ENCODE measurements around the gene COPB1. TPM values are rescaled to one million over a fixed set of nuclear protein-coding genes. Genes with fewer than 3 reads are reported as not detected.

The COPB1 gene
- polyA plus RNA-seq, 1 donor from 2014 or later, result 64.5 TPM

- Mint-ChIP-seq H3K9me3 (no peaks in the 10 kb centered on the region), H3K4me3 (no peak overlapping the region), H3K27me3 (no peaks in the 10 kb centered on the region), H3K27ac (no peak overlapping the region), H3K4me1 (no peaks in the 10 kb centered on the region), H3K36me3 (no peaks in the 10 kb centered on the region)
Observed at GRCh38 chr11:14529321-14529720, 29.7 kb upstream of the COPB1 start.

GRCh38 chr11:14522801-14523200 is 23.2 kb upstream of the COPB1 start:
- Mint-ChIP-seq H3K27me3 (no peaks in the 10 kb centered on the region), H3K4me1 (peaks cover 11 to 22% (median 20%) of the 10 kb centered on the region in 3 donors), H3K36me3 (no peaks in the 10 kb centered on the region), H3K27ac (no peak overlapping the region), H3K4me3 (no peak overlapping the region), H3K9me3 (no peaks in the 10 kb centered on the region)

GRCh38 chr11:14522245-14522644 is 22.6 kb upstream of the COPB1 start:
- Mint-ChIP-seq H3K27ac (no peak overlapping the region), H3K9me3 (no peaks in the 10 kb centered on the region), H3K4me1 (peaks cover 11 to 24% (median 20%) of the 10 kb centered on the region in 3 donors), H3K36me3 (no peaks in the 10 kb centered on the region), H3K4me3 (peak overlapping the region in 1 of 4 donors; percentile 50), H3K27me3 (no peaks in the 10 kb centered on the region)

GRCh38 chr11:14520747-14521151 is 21.1 kb upstream of the COPB1 start:
- H3K4me3 Mint-ChIP-seq, result peak overlapping the region; percentile 90 to 99 (median 97)
- H3K27ac Mint-ChIP-seq, result peak overlapping the region; percentile 87 to 98 (median 96)
- no peaks in the 10 kb centered on the region for H3K27me3 Mint-ChIP-seq

GRCh38 chr11:14519917-14520746 is 20.5 kb upstream of the COPB1 start, which contains the start of gene PSMA1:
TSS of gene PSMA1 (minus strand) at chr11:14520386. CDS start at chr11:14520299, 87 bp downstream.
- no peaks in the 10 kb centered on the region for H3K9me3 Mint-ChIP-seq
- H3K27me3 Mint-ChIP-seq, result no peaks in the 10 kb centered on the region
- no peaks in the 10 kb centered on the region for H3K36me3 Mint-ChIP-seq
- H3K27ac Mint-ChIP-seq, result peak within 1 kb of the TSS; percentile 87 to 98 (median 96)
- H3K4me1 Mint-ChIP-seq, result peaks cover 11 to 26% (median 20%) of the 10 kb centered on the region in 3 donors
- H3K4me3 Mint-ChIP-seq, result peak within 1 kb of the TSS; percentile 90 to 99 (median 97)

More at GRCh38 chr11:14520747-14521151, 21.1 kb upstream of the COPB1 start:
- H3K36me3 Mint-ChIP-seq, result no peaks in the 10 kb centered on the region
- no peaks in the 10 kb centered on the region for H3K9me3 Mint-ChIP-seq
- H3K4me1 Mint-ChIP-seq, result peaks cover 11 to 26% (median 20%) of the 10 kb centered on the region in 3 donors

- Mint-ChIP-seq H3K9me3 (no peaks in the 10 kb centered on the region), H3K4me1 (peaks cover 11 to 26% (median 20%) of the 10 kb centered on the region in 3 donors), H3K27me3 (no peaks in the 10 kb centered on the region), H3K4me3 (peak overlapping the region; percentile 90 to 99 (median 97)), H3K27ac (peak overlapping the region; percentile 87 to 98 (median 96)), H3K36me3 (no peaks in the 10 kb centered on the region)
Observed at GRCh38 chr11:14519597-14519916, 19.9 kb upstream of the COPB1 start.

GRCh38 chr11:14518820-14519219 is 19.2 kb upstream of the COPB1 start:
- peaks cover 11 to 26% (median 20%) of the 10 kb centered on the region in 3 donors for H3K4me1 Mint-ChIP-seq
- H3K36me3 Mint-ChIP-seq, result no peaks in the 10 kb centered on the region
- peak overlapping the region; percentile 86 to 96 (median 87) for H3K27ac Mint-ChIP-seq
- H3K9me3 Mint-ChIP-seq, result no peaks in the 10 kb centered on the region
- H3K27me3 Mint-ChIP-seq, result no peaks in the 10 kb centered on the region
- H3K4me3 Mint-ChIP-seq, result peak overlapping the region; percentile 90 to 99 (median 97)

GRCh38 chr11:14513800-14514199 is 14.2 kb upstream of the COPB1 start:
- H3K9me3 Mint-ChIP-seq, result no peaks in the 10 kb centered on the region
- H3K4me3 Mint-ChIP-seq, result no peak overlapping the region
- H3K27ac Mint-ChIP-seq, result no peak overlapping the region
- H3K27me3 Mint-ChIP-seq, result no peaks in the 10 kb centered on the region
- peaks cover 3% of the 10 kb centered on the region for H3K36me3 Mint-ChIP-seq
- peaks cover 4 to 12% (median 7%) of the 10 kb centered on the region in 3 donors for H3K4me1 Mint-ChIP-seq

- Mint-ChIP-seq H3K4me3 (no peak overlapping the region), H3K27me3 (no peaks in the 10 kb centered on the region), H3K36me3 (peaks cover 5% of the 10 kb centered on the region), H3K4me1 (peaks cover 0 to 7% (median 2%) of the 10 kb centered on the region in 3 donors), H3K27ac (peak overlapping the region in 1 of 3 donors; percentile 18), H3K9me3 (no peaks in the 10 kb centered on the region)
Observed at GRCh38 chr11:14506532-14506931, 6.9 kb upstream of the COPB1 start.

- peaks cover 7 to 17% (median 14%) of the 10 kb centered on the region in 3 donors for H3K4me1 Mint-ChIP-seq
- H3K4me3 Mint-ChIP-seq, result no peak overlapping the region
- H3K27me3 Mint-ChIP-seq, result no peaks in the 10 kb centered on the region
- peak overlapping the region in 1 of 3 donors; percentile 35 for H3K27ac Mint-ChIP-seq
- H3K36me3 Mint-ChIP-seq, result peaks cover 2% of the 10 kb centered on the region
- H3K9me3 Mint-ChIP-seq, result no peaks in the 10 kb centered on the region
Observed at GRCh38 chr11:14503023-14503422, 3.4 kb upstream of the COPB1 start.

GRCh38 chr11:14502039-14502438 is 2.4 kb upstream of the COPB1 start:
- Mint-ChIP-seq H3K4me3 (no peak overlapping the region), H3K36me3 (peaks cover 7% of the 10 kb centered on the region), H3K27ac (peak overlapping the region in 1 of 3 donors; percentile 10), H3K9me3 (peaks cover 0 to 2% (median 0%) of the 10 kb centered on the region in 3 donors), H3K27me3 (no peaks in the 10 kb centered on the region), H3K4me1 (peaks cover 15 to 26% (median 23%) of the 10 kb centered on the region in 3 donors)

- Mint-ChIP-seq H3K27me3 (no peaks in the 10 kb centered on the region), H3K27ac (peak overlapping the region; percentile 93 to 99 (median 95)), H3K36me3 (peaks cover 4% of the 10 kb centered on the region), H3K9me3 (peaks cover 0 to 2% (median 0%) of the 10 kb centered on the region in 3 donors), H3K4me3 (peak overlapping the region; percentile 94 to 100 (median 96)), H3K4me1 (peaks cover 20 to 30% (median 27%) of the 10 kb centered on the region in 3 donors)
Observed at GRCh38 chr11:14500181-14500651, 605 bp upstream of the COPB1 start.

- H3K36me3 Mint-ChIP-seq, result peaks cover 4% of the 10 kb centered on the region
- peaks cover 0 to 2% (median 0%) of the 10 kb centered on the region in 3 donors for H3K9me3 Mint-ChIP-seq
- H3K27ac Mint-ChIP-seq, result peak overlapping the region; percentile 93 to 99 (median 95)
- H3K27me3 Mint-ChIP-seq, result no peaks in the 10 kb centered on the region
- peak overlapping the region; percentile 94 to 100 (median 96) for H3K4me3 Mint-ChIP-seq
- peaks cover 20 to 36% (median 27%) of the 10 kb centered on the region in 3 donors for H3K4me1 Mint-ChIP-seq
Observed at GRCh38 chr11:14499178-14499559, 442 bp downstream of the COPB1 start.

- Mint-ChIP-seq H3K27me3 (no peaks in the 10 kb centered on the region), H3K36me3 (peaks cover 2% of the 10 kb centered on the region), H3K4me3 (no peak overlapping the region), H3K9me3 (no peaks in the 10 kb centered on the region), H3K27ac (no peak overlapping the region), H3K4me1 (peaks cover 3 to 4% (median 3%) of the 10 kb centered on the region in 3 donors)
Observed at GRCh38 chr11:14480716-14481115, 18.9 kb downstream of the COPB1 start.

- Mint-ChIP-seq H3K27me3 (no peaks in the 10 kb centered on the region), H3K36me3 (peaks cover 1% of the 10 kb centered on the region), H3K9me3 (no peaks in the 10 kb centered on the region), H3K4me1 (peaks cover 6 to 12% (median 12%) of the 10 kb centered on the region in 3 donors), H3K4me3 (no peak overlapping the region), H3K27ac (peak overlapping the region in 1 of 3 donors; percentile 64)
Observed at GRCh38 chr11:14471127-14471526, 28.5 kb downstream of the COPB1 start.
